HCT116 (cell line): Measurements from ENCODE around the gene DIP2C. TPM values are rescaled to one million over a fixed set of nuclear protein-coding genes. Genes with fewer than 3 reads are reported as not detected.

ENCODE experiments used
- ATAC-seq: fragments of 200-7000 bp; cut with Tn5 transposase; 2 replicates; pipeline ENCODE4 v1.9.1; 2020; ENCODE audit warnings: mild to moderate bottlenecking, moderate library complexity
- BruUV-seq: library from RNA; stranded (reverse); fragments of 400-500 nt; replicated peaks from 2 replicates; lab custom pipeline; 2021; lab: Mats Ljungman, UMichigan
- CTCF ChIA-PET: fragments of 300-600 bp; sonication (Branson Sonifier 250); formaldehyde crosslinking; loops from one replicate; lab custom pipeline; 2021; ENCODE audit warnings: antibody characterized with exemption; lab: Charles Lee
- POLR2A ChIA-PET: fragments of 300-600, 350-600 bp; sonication (Branson Sonifier 250); formaldehyde crosslinking; loops from one replicate; lab custom pipeline; 2021; ENCODE audit warnings: antibody characterized with exemption; lab: Charles Lee
- RAD21 ChIA-PET, 2 experiments: fragments of 300-600 bp; sonication (Branson Sonifier 250); formaldehyde crosslinking; loops; one replicate each; lab custom pipeline; 2023; ENCODE audit warnings: low total read pairs in 2 of 2; ENCODE audit not compliant: uncharacterized antibody in 2 of 2, unreplicated experiment in 2 of 2, low non-redundant PET in 1 of 2; lab: Charles Lee
- DNase-seq: peaks from one replicate; pipeline ENCODE4 v3.0.0-alpha.2; 2010; ENCODE audit warnings: low read depth, low spot score
- H2AFZ ChIP-seq: fragments of 200-600 bp; shearing (Covaris generic), sonication (generic); 2 replicates; pipeline ENCODE4 v1.6.1; 2017; ENCODE audit warnings: low read depth, mixed run types, mixed read lengths, antibody characterized with exemption, low read length; ENCODE audit not compliant: poor library complexity, severe bottlenecking
- H3K27ac ChIP-seq: 2 replicates; pipeline ENCODE4 v1.5.1; 2012; ENCODE audit warnings: low read depth, low read length
- H3K27me3 ChIP-seq: fragments of 200-600 bp; sonication (generic); 2 replicates; pipeline ENCODE4 v1.6.1; 2016; ENCODE audit warnings: mixed run types, low read length, mixed read lengths; ENCODE audit not compliant: insufficient read depth
- H3K36me3 ChIP-seq, 2 experiments: fragments of 200-500 bp in 1 of 2; fragments of 200-600 bp in 1 of 2; sonication (Bioruptor generic) in 1 of 2; sonication (generic) in 1 of 2; 2 replicates each; pipeline versions ENCODE4 v1.5.1 to v1.6.1; 2014 to 2016; ENCODE audit warnings: low read length in 2 of 2, inconsistent platforms in 1 of 2, mixed read lengths in 1 of 2, mixed run types in 1 of 2; ENCODE audit not compliant: insufficient read depth in 2 of 2, control insufficient read depth in 1 of 2
- H3K4me1 ChIP-seq, 2 experiments: fragments of 200-600 bp in 1 of 2; sonication (generic) in 1 of 2; 2 replicates each; pipeline versions ENCODE4 v1.5.1 to v1.6.1; 2012 to 2017; ENCODE audit warnings: low read length in 2 of 2, inconsistent platforms in 1 of 2, mild to moderate bottlenecking in 1 of 2, mixed read lengths in 1 of 2, mixed run types in 1 of 2, moderate library complexity in 1 of 2; ENCODE audit not compliant: insufficient read depth in 2 of 2, control insufficient read depth in 1 of 2
- H3K4me2 ChIP-seq: fragments of 200-600 bp; sonication (generic); 2 replicates; pipeline ENCODE4 v1.6.1; 2017; ENCODE audit warnings: mixed run types, low read length, mixed read lengths
- H3K4me3 ChIP-seq, 2 experiments: fragments of 200-600 bp in 1 of 2; sonication (generic) in 1 of 2; replicated peaks in 1 of 2; 2 replicates each; pipeline ENCODE4 v1.5.1; 2011 to 2016; ENCODE audit warnings: low read length in 2 of 2, control low read depth in 1 of 2, low read depth in 1 of 2, mild to moderate bottlenecking in 1 of 2, mixed read lengths in 1 of 2, mixed run types in 1 of 2
- H3K79me2 ChIP-seq: fragments of 200-600 bp; sonication (generic); 2 replicates; pipeline ENCODE4 v1.6.1; 2017; ENCODE audit warnings: mild to moderate bottlenecking, mixed run types, low read length, moderate library complexity, mixed read lengths; ENCODE audit not compliant: insufficient read depth
- H3K9ac ChIP-seq: fragments of 200-600 bp; sonication (generic); 2 replicates; pipeline ENCODE4 v1.6.1; 2016; ENCODE audit warnings: low read length, mixed read lengths
- H3K9me2 ChIP-seq: fragments of 200-600 bp; sonication (generic), shearing (Covaris generic); 2 replicates; pipeline ENCODE4 v1.6.1; 2017; ENCODE audit warnings: mixed run types, mild to moderate bottlenecking, moderate library complexity; ENCODE audit not compliant: insufficient read depth
- H3K9me3 ChIP-seq, 2 experiments: fragments of 200-500 bp in 1 of 2; fragments of 200-600 bp in 1 of 2; sonication (Bioruptor generic) in 1 of 2; sonication (generic) in 1 of 2; 2 replicates each; pipeline ENCODE4 v1.6.1; 2014 to 2017; ENCODE audit warnings: low read length in 2 of 2, mixed read lengths in 2 of 2, inconsistent platforms in 1 of 2, low read depth in 1 of 2, mild to moderate bottlenecking in 1 of 2, mixed run types in 1 of 2, moderate library complexity in 1 of 2; ENCODE audit not compliant: control insufficient read depth in 1 of 2, insufficient read depth in 1 of 2
- H4K20me1 ChIP-seq: fragments of 200-600 bp; sonication (generic), shearing (Covaris generic); 2 replicates; pipeline ENCODE4 v1.6.1; 2017; ENCODE audit warnings: mixed run types, mild to moderate bottlenecking, moderate library complexity; ENCODE audit not compliant: insufficient read depth
- ATF3 ChIP-seq: IDR thresholded peaks from 2 replicates; pipeline ENCODE4 v1.6.1; 2012
- CEBPB ChIP-seq: IDR thresholded peaks from 2 replicates; pipeline ENCODE4 v1.6.1; 2012; ENCODE audit warnings: low read depth
- CTCF ChIP-seq, 3 experiments: fragments of 200-600 bp in 1 of 3; sonication (generic) in 1 of 3; IDR thresholded peaks in 2 of 3; conservative IDR thresholded peaks in 1 of 3; 2 replicates each; pipeline ENCODE4 v1.5.1; 2012 to 2017; ENCODE audit warnings: low read depth in 2 of 3, low read length in 2 of 3, antibody characterized with exemption in 1 of 3, borderline replicate concordance in 1 of 3, control low read depth in 1 of 3, mild to moderate bottlenecking in 1 of 3, mixed read lengths in 1 of 3, mixed run types in 1 of 3, moderate library complexity in 1 of 3; ENCODE audit not compliant: insufficient read depth in 1 of 3
- EZH2 ChIP-seq: fragments of 200-600 bp; sonication (generic); IDR thresholded peaks from 2 replicates; pipeline ENCODE4 v1.6.1; 2017; ENCODE audit warnings: antibody characterized with exemption, mixed run types
- JUND ChIP-seq: IDR thresholded peaks from 2 replicates; pipeline ENCODE4 v1.6.1; 2012
- MAX ChIP-seq: IDR thresholded peaks from 2 replicates; pipeline ENCODE4 v1.6.1; 2012
- POLR2A ChIP-seq: IDR thresholded peaks from 2 replicates; pipeline ENCODE4 v1.7.0; 2011; ENCODE audit warnings: borderline replicate concordance; ENCODE audit not compliant: insufficient read depth, insufficient read length; ENCODE audit errors: extremely low read depth
- POLR2AphosphoS5 ChIP-seq: IDR thresholded peaks from 2 replicates; pipeline ENCODE4 v1.6.1; 2011; ENCODE audit warnings: mild to moderate bottlenecking, low read depth, low read length, moderate library complexity
- RAD21 ChIP-seq: IDR thresholded peaks from 2 replicates; pipeline ENCODE4 v1.6.1; 2012; ENCODE audit warnings: low read depth, mild to moderate bottlenecking
- SRF ChIP-seq: IDR thresholded peaks from 2 replicates; pipeline ENCODE4 v1.6.1; 2012; ENCODE audit warnings: low read depth
- ZFX ChIP-seq: fragments of 450-650 bp; IDR thresholded peaks from 2 replicates; pipeline ENCODE4 v1.6.1; 2017
- ZNF274 ChIP-seq: fragments of 200-500 bp; sonication (Bioruptor generic); IDR thresholded peaks from 2 replicates; pipeline ENCODE4 v1.6.1; 2014; ENCODE audit warnings: mild to moderate bottlenecking, low read depth, low read length, inconsistent platforms
- intact Hi-C: fragments of 100-400 bp; cut with micrococcal nuclease; formaldehyde crosslinking; loops from 2 replicates; pipeline ENCODE4 v1.10.0; 2022
- total RNA-seq: library from RNA; stranded (reverse); gene quantifications from one replicate; pipeline ENCODE4 v1.2.1, GENCODE V29; 2021; ENCODE audit not compliant: unreplicated experiment

The DIP2C gene
- total RNA-seq, 1 experiment from 2014 or later = 15.4 TPM

- Histone ChIP-seq H3K9me2 (no peaks in the 10 kb centered on the region), H3K79me2 (no peaks in the 10 kb centered on the region; the same call in 1 of the 2 replicates), H3K4me3 (no peak overlapping the region), H3K36me3 (no peaks in the 10 kb centered on the region), H4K20me1 (no peaks in the 10 kb centered on the region), H3K9me3 (no peaks in the 10 kb centered on the region), H3K27me3 (no peaks in the 10 kb centered on the region), H3K9ac (no peak overlapping the region), H3K4me2 (no peak overlapping the region), H3K27ac (no peak overlapping the region), H3K4me1 (no peaks in the 10 kb centered on the region), H2AFZ (no peak overlapping the region)
- ChIA-PET CTCF (no interaction called here), POLR2A (no interaction called here), RAD21 (no interaction called here)
- TF ChIP-seq POLR2A = no peak
- TF ChIP-seq MAX = no peak
- no peak for TF ChIP-seq EZH2
- TF ChIP-seq ZNF274 = no peak
- TF ChIP-seq ZFX = no peak
- TF ChIP-seq CEBPB = no peak
- TF ChIP-seq SRF = no peak
- TF ChIP-seq POLR2AphosphoS5 = no peak
- TF ChIP-seq ATF3 = no peak
- TF ChIP-seq RAD21 = no peak
- TF ChIP-seq JUND = no peak
- TF ChIP-seq CTCF (IDR thresholded peaks at IDR 0.05 in 2 of 3, conservative IDR thresholded peaks at IDR 0.05 in 1 of 3; ENCODE audit: borderline replicate concordance in 1 of 3, insufficient read depth in 1 of 3, low read depth in 2 of 3, low read length in 2 of 3) = no peak
- DNase-seq (no peak), ATAC-seq (no peak)
- no TSS peak for BruUV-seq
- intact Hi-C loops = loop anchor here (10.0 kb wide), 1 partner anchor 204 kb away; no protein-coding TSS in a partner anchor
Measured at GRCh38 chr10:580778-581177, 108.7 kb downstream of the DIP2C start.
